NCI-H748 treated with DMSO at 0.1 percent for 48 hours (cell line): ENCODE results near the gene LRIG1.

ENCODE experiments used
- DNase-seq: peaks from one replicate; lab custom pipeline; 2025; lab: John Stamatoyannopoulos, UW

LRIG1 gene

DNA sequence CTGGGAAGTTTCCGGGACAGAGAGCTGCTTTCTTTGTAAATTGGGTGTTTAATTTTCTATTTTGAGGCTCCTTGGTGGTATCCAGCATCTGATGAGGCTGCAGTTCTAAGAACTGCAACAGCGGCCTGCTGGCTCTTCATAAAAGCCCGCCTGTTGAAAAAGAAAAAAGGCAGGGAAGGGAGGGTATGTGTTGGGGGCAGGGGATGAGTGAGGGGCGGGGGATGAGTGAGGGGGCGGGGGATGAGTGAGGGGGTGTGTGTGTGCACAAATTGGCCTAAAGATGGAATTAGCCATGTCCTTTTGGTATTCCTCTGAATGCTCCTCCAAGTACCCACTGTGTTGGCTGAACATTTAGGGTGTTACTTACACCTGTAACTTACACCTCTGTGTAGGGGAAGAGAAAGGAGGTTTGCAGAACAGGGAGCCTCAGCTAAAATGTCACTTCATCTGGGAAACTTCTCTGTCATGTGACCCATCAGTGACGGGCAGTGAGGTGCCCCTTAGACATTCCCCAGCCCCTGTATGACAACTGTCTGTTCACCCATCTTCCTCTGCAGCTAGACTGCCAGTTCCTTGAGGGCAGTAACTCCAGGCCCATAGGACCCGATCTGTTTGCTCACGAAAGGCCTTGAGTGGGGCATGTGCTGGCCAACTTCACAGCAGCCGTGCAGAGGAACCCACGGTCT is 57.6 kb downstream of the LRIG1 start:
- DNase-seq: no peak

DNA sequence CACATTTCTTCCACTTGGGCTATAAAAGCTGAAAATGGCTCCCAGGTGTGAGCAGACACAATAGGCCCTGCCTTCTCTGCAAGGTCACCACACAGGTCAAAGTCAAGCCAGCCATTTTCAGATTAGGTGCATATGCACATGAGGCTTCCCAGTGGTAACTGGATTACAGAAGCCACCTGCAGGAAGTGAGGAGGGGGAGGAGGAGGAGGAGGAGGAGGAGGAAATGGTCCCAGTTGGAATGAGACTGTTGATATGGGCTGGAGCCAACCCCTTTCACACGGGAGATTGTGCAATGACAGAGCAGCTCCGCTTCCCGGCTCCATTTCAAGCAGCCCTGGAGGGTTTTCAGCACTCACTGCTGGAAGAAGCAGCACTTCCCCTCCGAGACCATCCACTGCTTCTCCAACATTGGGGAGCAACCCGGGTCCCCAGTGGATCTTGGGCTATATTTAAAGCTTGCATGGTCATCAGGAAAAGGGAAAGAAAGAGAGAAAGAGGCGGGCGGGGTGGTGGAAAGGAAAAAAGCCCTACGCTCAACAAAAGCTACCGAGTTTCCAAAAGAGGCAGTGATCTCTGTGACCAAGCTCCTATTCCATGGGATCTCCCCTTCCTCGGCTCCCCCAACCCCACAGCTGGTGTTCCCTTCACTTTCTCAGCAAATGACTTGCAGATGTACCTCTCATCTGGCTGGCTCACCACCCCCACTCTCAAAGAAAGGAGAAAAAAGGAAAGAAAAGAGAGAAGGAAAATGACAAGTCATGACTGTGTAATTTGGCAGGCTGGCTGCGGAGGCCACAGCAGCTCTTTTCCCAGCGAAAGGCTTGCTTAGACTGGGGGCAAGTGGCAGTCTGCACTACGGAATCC is 58.3 kb downstream of the LRIG1 start:
- DNase-seq: no peak

DNA sequence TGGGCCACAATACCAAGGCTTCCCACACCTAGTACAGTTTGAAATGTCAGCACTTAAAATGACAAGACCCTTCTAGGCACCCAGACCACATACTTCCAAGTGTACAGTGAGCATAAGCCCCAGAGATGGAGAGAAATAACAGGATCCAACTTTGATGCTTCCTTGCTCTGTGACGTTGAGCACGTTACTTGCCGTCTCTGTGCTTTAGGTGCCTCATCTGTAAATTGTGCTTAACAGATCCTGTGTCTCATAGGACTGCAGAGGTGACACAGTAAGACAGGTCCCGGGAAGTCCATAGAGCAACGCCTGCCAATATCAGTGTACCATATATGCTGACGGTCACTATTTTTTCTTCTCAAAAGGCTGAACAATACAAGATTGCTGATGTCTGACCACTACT is 59.1 kb downstream of the LRIG1 start:
- DNase-seq: no peak

DNA sequence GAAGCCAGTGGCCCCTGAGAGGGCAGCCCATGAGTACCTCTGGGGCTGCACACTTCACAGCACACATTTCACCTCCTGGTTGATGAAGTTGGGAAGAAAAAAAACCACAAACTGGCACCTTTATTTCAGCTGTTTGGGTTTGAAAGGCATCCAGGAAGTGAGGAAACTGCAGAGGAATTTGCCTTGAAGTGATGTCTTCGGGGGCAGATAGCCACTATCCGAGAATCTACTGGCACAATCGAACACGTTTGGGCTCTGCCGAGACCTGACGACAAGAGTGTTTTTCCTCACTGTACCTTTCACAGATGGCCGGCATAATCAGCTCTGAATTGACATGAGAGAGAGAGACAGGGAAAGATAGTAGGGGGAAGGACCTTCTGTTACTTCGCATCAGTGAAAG is 59.7 kb downstream of the LRIG1 start:
- DNase-seq: no peak

DNA sequence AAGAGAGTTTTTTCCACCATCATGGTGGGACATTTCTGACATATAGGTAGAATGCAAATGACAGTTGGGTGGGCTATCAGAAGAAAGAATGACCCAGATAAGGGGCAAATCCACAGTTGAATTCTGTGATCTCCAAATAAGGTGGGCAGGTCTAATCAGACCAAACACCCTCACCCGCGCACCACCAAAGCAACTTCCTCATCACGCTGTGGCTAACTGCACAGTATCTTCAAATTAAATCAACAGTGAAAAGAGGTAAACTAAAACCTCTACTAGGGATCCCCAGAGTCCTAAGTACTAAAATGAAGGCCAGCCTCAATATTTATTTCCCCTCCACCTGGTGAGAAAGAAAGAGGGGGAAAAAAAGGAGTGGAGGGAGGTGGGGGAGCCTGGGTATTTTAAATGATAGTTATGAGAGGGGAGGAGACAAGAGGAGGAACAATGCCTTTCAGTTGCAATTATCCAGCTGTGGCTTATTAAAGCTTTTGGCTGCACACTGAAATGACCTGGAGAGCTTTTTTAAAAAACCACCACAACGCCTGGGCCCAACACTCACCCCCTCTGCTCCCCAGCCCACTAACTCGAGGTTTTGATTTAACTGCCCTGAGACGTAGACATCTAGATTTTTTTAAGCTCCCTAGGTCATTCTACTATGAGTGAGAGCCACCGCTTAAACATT is 61.0 kb downstream of the LRIG1 start:
- DNase-seq: peak; percentile 46

DNA sequence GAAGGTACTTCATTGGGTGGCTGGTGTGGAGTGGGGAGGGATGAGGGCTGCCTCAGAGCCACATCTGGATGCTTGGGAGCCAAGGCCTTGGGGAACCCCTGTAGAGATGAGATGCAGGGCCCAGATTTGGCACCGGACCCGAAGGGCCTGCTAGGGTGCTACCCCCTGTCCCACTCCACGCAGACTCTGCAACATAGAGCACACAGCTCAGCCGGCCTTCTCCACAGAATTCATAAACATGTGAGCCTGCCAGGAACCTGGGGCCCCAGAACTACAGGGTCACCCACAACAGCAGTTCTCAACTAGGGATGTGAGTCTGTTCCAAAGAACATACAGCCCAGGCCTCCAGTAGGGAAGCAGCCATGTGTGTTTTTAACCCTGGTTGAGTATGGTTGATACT is 62.8 kb downstream of the LRIG1 start:
- no peak for DNase-seq

DNA sequence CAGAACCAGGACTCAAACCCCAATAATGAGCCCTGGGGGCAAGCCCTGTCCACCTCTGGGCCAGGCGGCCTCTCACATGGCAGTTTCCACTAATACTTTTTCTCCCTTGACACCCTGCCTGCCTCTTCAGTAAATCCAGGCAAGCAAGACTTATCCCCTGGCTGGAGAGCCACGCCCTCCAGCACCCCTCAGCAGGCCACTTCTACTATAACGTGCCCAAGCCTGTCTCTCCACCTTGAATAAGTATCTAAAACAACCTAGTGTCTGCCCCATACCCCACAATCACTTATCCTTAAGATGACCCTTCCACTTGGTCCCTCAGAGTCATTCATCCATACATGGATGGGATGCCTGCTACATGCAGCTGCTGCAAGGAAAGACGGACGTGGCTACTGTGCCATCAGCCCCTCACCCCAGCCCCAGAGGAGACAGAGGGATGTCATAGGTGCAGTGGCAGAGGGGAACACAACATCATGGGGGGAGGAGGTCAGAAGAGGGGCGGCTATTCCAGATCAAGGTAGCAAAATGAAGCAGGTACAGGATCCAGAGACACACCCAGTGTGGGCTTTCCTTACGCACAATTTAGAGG is 63.4 kb downstream of the LRIG1 start:
- DNase-seq: no peak

DNA sequence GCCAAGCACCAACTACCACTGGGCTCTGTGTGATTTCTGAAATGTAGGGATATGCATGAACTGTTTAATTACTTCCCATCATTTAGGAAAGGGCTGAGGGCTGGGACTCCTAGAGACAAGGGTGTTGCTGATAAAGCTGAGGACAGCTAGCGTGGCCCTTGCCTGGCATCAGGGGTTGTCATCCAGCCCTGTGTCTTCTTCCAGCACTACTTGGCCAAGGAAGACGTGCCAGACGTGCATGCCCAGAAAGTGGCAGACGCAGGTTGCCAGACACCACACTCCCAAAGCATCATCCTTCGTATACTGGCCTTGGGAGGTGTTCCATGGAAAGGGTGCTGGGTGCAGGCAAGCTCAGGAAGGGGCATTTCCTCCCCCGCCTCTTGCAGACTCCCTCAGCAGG is 64.8 kb downstream of the LRIG1 start:
- no peak for DNase-seq

DNA sequence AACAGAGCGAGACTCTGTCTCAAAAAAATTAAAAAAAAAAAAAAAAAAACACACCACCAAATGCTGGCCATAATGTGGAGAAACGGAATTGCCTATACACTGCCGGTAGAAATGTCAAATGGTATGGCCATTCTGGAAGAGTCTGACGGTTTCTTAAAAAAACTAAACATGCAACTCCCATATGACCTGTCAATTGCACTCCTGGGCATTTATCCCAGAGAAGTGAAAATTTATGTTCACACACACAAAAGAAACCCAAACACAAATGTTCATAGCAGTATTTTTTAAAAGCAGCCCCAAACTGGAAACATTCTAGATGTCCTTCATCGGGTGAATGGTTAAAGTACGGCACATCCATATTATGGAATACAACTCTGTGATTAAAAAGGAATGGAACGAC is 66.1 kb downstream of the LRIG1 start:
- no peak for DNase-seq

DNA sequence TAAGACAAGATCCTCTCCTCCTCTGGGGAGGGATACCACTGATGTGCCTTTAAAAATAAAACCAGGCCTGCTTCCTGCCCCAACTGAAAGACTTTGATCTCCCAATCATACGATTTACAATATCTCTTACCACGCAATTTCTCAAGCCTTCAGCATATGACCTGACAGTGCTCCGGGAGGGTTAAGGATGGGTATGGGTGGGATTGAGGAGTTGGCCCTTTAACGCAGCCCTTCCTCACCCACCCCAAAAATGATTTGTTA is 67.4 kb downstream of the LRIG1 start:
- DNase-seq: no peak

DNA sequence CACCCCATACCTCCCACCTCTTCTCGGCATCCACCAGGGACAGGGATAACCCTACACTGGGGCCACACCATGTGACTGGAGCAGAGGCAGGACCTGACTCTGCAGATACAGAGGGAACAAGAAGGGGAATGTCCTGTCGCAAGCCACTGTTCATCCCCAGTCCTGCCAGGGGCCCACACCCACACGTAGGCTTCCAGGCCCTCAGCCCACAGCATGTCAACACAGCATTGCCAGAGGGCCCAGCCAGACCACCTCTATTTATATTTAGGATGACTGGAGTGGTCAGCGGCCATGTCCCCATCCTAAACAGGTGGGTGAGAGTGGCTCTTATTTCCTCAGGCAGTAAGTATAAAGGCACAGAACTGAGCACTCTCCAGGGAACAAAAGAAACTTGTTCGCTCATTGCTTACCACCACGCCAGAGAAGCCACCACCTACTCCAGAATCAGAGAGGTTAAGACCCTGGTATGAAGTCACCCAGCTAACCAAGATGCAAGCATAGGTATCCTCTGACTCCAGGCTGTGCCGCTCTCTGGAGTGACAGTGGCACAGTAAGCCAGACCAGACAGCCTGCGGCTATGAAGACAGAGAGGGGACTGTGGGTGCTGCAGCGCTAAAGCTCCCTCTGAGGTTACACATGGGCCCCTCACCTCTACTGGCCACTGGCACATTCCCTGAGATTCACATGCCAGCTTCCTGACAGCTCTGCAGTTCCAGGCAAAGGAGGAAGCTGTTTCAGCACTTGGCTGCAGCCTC is 67.9 kb downstream of the LRIG1 start:
- no peak for DNase-seq

DNA sequence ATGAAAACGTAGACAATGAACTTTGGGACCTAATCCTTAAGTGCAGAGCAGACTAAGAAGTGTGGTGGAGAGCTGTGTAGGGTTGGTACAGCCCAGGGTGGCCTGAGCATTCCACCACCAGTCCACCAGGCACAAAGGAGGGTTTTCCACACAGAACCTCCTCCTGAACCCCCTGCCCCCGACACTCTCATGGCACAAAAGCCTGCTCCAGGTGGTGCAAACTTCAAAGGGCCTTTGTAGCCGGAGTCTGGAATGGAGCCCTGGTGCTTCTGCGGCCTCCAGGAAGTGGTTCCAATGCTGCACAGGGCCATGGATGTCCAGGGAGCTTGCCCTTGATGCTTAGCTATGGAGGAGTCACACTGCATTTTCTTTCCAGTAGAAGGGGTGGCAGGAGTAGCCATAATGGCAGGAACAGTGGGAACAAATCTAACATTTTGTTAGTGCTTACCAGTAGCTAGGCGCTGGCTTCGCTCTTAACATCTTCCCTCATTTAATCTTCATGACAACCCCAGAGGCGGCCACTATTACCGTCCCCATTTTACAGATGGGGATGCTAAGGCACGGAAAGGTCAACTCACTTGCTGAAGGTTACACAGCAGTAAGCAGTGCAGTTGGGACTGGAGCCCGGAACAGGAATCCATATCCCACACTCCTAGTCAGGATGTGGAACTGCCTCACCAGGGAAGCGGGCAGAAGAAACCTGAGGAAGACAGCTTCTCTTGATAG is 68.6 kb downstream of the LRIG1 start:
- DNase-seq: no peak

DNA sequence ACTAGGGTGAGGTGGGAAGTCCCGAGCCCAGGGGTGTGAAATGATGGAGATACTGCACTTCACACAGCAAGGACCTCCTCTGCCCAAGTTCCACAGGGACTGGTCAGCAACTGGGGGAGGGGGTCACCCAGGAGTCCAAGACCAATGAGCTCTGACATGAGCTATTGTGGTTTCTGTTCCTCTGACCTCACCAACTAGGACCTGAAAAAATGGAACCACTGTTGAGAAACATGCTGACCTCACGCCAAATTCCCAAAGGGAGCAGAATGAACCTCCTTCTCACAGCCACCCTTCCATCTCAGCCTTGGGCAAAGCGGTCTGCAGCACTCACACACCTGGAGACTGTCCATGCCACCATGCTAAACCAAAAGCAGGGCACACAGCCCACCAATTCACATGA is 69.3 kb downstream of the LRIG1 start:
- no peak for DNase-seq

DNA sequence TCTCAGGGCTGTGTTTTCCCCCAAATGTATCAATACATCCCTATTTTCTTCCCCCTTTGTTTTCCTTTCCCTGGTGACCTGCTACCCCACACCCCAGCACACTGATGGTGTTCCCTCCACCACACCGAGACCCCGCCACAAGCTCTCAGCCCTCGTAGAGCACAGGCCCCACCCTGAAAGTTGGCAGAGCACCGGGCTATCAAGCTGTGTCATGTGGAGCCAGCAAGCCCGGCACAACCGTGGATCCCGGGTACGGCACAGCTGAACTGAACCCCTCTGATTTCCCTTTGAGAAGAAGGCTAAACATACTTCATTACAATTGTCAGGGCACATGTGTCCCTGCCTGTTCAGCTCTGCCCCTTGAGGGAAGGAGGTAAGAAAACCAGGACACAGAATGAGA is 69.9 kb downstream of the LRIG1 start:
- DNase-seq: no peak

DNA sequence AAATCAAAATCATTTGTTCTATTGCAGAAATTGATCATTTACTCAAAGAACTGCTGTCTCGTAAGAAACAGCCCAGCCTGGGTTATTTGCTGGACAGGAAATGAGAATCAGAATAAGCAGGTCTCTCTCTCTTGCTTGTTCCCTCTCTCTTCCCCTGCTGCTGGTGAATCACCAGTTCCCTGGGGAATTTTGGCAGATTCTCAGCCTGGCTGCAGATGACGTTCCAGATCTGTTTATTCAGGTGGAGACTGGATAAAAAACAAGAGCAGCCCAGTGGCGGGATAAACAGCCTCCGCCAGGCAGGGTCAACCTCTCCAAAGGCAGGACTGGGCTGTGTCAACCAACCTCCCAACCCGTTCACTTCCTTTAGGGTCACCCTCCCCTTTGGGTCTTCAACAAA is 72.1 kb downstream of the LRIG1 start:
- DNase-seq: peak; percentile 40

DNA sequence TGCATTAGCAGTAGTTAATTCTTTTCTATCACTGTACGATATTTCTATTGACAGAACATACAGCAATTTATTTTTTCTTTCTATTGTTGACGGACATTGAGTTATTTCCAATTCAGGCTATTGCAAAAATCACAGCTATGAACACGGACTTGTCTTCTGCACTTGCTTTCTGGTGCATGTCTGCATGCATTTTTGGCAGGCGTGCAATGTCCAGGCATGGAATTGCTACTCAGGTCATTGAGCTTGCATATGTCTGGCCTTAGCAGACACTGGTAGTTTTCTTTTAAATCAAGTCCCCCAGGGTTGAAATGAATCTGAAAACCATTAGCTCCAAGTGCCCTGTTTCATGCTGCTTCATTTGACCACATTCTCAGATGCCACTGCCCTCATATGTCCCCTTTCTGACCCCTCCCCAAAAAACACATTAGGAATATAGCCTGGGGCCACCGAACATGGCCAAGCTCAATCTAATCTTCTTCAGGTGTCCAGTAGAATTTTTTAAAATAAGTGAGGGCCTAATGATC is 72.8 kb downstream of the LRIG1 start:
- no peak for DNase-seq

DNA sequence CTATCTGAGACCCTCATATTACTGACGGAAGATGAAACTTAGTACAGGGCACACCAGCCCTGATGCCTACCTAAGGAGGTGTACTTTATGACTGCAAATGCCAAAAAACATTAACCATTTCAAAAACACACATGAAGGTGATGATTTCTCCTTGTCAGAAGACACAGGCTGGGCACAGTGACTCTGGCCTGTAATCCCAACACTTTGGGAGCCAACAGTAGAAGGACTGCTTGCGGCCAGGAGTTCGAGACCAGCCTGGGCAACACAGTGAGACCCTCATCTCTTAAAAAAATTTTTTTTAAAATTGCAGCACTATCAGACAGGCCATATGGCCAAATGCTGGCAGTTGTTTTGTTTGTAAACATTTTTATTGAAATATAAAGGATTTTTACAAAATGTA is 73.5 kb downstream of the LRIG1 start:
- no peak for DNase-seq

DNA sequence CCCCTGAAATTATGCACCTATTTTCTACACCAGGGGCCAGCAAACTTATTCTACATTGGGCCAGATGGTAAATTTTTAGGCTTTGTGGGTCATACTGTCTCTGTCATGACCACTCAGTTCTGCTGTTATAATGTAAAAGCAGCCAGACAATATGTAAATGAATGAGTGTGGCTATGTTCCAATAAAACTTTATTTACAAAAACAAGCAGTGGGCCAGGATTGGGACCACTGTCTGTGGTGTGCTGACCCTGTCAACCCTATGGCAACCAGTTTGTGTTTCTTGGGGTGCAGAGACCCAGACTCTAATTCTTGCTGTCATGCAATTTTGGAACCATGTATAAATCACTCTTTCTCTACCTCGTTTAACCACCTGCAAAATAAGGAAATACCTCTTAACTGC is 74.7 kb downstream of the LRIG1 start:
- DNase-seq: no peak

DNA sequence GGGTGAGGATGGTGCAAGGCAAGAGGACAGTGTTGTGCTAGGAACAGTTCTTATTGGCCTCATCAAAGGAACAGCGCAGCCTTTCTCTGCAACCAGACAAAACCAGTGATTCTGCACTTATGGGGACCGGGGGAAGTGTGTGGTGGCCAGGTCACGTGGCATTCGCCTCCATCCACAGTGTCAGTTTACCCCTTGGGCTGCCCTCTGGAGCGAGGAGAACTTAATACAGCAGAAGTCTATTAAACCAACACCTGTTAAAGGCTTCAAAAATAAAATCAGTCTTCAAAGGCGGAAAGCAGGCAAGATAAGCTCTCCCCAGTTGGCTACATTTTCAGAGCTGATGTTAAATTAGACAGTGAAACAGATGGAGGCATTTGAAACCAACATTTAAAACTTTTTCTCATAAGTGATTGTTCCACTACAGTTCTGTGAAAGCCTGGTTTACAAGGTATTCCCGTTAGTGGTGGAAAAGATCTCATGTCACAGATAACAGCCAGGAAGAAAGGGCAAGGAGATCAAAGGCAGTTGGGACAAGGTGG is 75.2 kb downstream of the LRIG1 start:
- DNase-seq: no peak

DNA sequence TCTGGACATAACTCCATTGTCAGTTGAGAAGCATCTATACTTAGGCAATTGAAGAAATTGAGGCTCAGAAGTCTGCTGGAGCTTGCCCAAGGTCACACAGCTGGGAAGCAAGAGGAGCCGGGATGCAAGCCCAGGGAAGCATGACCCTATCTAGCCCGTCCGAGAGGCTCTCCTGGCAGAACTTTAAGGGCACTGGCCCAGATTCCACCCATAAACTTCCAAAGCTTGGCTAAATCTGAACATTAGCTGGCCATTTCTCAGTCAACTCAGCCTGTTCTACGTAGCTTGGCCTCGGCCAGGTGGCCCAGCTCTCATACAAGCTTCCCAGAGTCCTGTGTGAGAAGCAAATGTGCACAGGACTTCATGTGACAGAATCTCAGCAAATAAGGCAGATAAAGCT is 75.8 kb downstream of the LRIG1 start:
- DNase-seq: no peak

DNA sequence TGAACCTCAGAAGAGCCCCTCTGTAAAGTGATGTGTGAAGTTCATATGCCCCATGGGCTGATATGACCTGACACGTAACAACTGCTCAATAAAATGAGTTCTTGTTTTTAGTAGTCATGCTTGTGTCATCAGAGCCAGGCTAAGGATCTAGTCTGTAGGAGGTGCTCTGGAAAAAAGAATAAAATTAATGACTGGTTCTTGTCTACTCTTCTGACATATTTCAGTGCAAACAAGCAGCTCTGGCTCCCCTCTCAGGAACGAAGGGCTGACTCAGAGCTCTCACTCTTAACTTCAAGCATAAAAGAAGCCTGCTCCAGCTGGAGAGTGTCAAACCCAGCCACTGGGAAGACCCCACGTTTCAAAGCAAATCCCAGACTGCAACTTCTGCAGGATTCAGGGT is 77.0 kb downstream of the LRIG1 start:
- DNase-seq: no peak
